ENCODE data around the gene SOWAHC.
"Not testable (repeated sequence)": the region's sequence is repeated elsewhere in the genome, so short reads cannot be mapped to it uniquely, and the experiment has no call there.

Gene SOWAHC

DNA sequence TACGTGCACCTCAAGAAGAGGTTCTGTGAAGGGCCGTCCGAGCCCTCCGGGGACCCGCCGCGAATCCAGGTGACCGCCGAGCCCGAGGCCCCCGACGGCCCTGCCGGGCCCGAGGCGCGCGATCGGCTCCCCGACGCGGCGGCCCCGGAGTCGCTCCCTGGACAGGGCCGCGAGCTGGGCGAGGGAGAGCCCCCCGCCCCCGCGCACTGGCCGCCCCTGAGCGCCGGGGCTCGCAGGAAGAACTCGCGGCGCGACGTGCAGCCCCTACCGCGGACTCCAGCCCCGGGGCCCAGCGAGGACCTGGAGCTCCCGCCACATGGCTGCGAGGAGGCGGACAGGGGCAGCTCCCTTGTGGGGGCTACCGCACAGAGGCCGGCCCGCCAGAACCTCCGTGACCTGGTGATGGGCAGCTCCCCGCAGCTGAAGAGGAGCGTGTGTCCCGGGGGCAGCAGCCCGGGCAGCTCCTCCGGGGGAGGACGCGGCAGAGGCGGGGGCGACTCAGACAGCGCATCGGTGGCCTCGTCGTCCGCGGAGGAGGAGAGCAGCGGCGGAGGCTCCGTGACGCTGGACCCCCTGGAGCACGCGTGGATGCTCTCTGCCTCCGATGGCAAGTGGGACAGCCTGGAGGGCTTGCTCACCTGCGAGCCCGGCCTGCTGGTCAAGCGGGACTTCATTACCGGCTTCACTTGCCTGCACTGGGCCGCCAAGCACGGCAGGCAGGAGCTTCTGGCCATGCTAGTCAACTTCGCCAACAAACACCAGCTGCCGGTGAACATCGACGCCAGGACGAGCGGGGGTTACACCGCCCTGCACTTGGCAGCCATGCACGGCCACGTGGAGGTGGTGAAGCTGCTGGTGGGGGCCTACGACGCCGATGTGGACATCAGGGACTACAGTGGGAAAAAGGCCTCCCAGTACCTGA, 812 bp downstream of the SOWAHC start:
- in situ Hi-C loops (cut with MboI; ENCODE audit: low sequenced_read_pairs), result no loop called here

DNA sequence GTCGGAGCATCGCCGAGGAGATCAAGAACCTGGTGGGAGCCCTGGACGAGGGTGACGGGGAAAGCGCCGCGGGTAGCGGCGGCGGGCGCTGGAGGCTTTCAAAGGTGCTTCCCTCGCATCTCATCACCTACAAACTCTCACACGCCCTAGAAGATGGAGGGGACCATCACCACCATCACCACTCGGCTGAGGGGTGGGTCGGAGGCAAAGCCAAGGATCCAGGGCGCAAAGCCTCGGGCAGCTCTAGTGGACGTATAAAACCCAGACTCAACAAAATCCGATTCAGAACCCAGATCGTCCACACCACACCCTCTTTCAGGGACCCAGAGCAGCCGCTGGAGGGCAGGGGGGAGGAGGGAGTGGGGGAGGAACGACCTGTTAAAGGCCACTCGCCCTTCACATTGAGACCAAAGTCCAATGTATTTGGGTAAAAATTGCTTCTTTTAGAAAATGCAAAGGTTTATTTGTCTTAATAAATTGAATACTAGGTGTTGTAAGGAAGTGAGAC, 1.5 kb downstream of the SOWAHC start:
- in situ Hi-C loops (cut with MboI; ENCODE audit: low sequenced_read_pairs), result no loop called here

DNA sequence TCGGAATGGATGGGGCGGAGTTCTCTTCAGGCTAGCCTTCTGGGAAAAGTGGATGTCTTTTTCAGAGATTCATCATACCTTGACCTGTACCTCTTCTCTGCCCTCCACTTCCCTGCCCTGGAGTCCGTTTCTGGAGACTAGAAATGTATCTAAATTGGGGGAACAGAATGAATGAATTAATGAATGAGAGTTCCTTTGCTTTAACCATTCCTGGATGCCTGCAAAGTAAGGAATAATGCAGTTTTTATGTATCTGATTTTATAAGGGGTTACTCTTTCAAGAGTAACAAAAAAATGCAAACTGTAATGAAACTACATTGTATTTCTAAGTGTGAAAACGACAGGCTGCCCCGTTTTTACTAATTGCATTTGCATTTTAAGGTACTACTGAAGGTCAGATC, 2.0 kb downstream of the SOWAHC start:
- in situ Hi-C loops (cut with MboI; ENCODE audit: low sequenced_read_pairs), result no loop called here

DNA sequence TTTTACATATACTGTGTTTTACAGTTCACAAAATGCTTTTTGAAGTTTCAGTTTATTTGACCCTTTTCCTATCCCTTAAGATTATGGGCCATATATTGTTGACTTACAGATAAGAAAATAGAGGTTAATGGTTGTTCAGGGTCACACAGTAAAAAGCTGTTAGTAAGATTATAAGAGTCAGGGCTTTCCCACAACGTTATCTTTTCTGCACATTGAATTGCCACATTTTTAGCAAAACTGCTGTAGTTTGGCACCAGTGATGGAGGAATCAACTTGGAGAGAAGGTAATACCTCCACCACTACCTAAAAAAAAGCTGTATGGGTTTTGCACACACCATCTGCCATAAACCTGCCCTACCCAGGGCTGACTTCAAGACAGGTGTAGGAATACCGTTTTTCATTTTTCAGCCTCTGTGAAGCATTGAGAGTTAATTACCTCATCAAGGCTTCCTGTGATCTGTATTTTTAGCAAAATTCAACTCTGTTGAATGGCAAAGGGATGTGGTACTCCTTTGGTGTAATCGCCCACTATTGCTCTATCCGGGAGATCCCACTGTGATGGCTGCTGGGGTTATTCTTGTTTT, 5.0 kb downstream of the SOWAHC start:
- in situ Hi-C loops (cut with MboI; ENCODE audit: low sequenced_read_pairs), result no loop called here

- in situ Hi-C loops (cut with MboI; ENCODE audit: low sequenced_read_pairs), result no loop called here
Measured at GRCh38 chr2:109623297-109623696, 9.1 kb downstream of the SOWAHC start.

DNA sequence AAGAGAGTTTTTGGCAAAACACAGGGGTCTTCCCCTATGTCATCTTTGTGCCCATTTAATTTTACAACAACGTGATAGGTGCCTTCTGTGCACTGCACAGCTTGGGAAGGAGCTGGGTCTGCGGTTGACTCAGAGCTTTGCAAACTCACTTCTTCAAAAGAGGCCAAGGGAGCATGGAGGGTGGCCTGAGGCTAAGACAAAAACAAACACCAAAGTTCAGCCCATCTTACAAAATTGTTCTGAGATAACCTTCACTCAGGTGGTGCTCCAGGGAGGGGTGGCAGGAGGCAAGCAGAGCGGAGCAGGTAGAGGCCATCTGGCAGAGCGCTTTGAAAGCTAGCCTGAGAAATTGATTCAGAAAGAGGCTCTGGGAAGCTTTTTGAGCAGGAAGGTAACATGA, 9.8 kb downstream of the SOWAHC start:
- in situ Hi-C loops (cut with MboI; ENCODE audit: low sequenced_read_pairs), result no loop called here

DNA sequence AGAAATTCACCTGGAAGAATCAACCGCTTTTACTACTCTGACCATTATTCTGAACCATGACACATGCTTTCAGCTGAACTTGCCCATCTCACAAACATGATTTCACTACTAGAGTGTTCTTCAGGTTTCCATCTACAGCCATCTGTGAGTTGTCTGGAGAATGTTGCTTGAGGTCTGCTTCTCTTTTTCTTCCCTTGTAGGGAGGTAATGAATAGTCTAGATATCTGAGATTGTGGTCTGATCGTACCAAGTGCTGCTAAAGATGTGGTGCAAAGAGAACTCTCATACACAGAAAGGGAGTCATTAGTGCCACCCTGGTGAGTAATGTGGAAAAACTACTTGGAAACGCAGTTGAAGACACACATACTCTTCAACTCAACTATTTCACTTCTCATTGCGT, 10.2 kb downstream of the SOWAHC start:
- in situ Hi-C loops (cut with MboI; ENCODE audit: low sequenced_read_pairs), result no loop called here

DNA sequence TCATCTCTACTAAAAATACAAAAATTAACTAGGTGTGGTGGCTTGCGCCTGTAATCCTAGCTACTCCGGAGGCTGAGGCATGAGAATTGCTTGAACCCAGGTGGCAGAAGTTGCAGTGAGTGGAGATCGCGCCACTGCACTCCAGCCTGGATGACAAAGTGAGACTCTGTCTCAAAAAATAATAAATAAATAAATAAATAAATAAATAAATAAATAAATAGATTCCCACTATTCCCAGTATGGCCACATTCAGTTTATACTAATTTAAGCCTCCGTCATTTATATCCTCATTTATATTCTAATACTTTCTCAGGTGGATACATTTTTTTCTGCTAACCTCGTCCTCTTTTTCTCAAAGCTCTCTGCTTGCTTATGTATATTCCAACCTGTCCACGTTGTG, 14.2 kb downstream of the SOWAHC start:
- in situ Hi-C loops (cut with MboI; ENCODE audit: low sequenced_read_pairs), result not testable (repeated sequence)

DNA sequence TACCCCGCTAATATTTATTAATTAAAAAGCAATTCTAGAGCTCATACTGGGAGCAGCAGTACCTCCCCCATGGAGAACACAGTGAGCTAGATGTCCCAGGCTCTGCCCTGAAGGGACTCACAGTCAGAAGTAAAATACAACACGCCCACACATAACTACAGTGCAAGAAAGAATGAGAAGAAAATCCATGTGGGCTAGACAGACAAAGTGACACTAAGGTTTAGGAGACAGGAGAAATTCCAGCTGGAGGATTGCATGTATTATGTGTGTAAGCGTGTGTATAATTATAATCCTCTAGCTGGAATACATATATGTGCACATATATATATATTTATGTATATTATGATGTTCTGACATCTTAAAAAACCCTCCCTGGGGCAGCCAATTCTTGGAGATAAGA, 15.7 kb downstream of the SOWAHC start:
- in situ Hi-C loops (cut with MboI; ENCODE audit: low sequenced_read_pairs), result no loop called here

GRCh38 chr2:109630441-109631430, 16.6 kb downstream of the SOWAHC start:
- in situ Hi-C loops (cut with MboI; ENCODE audit: low sequenced_read_pairs), result no loop called here

DNA sequence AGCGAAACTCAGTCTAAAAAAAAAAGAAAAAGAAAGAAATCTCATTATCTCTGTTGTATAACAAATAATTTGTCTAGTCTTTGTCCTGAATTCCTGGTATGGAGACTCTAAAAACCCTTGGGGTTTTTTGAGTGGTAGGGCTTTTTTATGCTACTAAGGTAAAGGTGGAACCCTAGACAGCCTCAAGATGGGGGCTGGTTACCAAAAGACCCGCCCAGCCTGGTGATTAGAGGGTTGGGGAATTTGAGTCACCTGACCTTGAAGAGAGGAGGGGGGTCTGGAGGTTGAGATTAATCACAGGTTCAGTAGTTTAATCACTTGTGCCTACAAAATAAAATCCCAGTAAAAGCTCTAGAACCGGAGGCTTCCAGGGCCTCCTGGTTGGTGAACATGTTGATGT, 17.6 kb downstream of the SOWAHC start:
- in situ Hi-C loops (cut with MboI; ENCODE audit: low sequenced_read_pairs), result no loop called here

DNA sequence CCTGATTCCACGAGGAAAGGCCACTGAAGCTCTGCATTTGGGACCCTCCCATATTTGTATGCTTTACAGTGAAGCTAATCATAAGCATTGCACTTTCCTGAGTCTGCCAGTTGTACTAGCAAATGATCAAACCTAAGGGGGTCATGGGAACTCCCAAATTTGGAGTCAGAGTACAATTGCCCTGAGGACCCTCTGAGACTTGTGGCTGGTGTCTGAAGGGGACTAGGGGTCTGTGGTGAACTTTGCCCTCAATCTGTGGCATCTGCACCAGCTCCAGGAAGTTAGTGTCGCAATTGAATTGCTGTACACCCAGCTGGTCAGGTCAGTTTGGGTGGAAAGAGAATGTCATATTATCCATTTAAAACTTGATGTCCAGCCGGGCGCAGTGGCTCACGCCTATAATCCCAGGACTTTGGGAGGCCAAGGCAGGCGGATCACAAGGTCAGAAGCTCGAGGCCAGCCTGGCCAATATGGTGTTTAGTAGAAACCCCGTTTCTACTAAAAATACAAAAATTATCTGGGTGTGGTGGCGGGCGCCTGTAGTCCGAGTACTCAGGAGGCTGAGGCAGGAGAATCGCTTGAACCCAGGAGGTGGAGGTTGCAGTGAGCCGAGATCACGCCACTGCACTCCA, 18.1 kb downstream of the SOWAHC start:
- in situ Hi-C loops (cut with MboI; ENCODE audit: low sequenced_read_pairs), result no loop called here

- in situ Hi-C loops (cut with MboI; ENCODE audit: low sequenced_read_pairs), result no loop called here
Measured at GRCh38 chr2:109633284-109633961, 19.3 kb downstream of the SOWAHC start.

DNA sequence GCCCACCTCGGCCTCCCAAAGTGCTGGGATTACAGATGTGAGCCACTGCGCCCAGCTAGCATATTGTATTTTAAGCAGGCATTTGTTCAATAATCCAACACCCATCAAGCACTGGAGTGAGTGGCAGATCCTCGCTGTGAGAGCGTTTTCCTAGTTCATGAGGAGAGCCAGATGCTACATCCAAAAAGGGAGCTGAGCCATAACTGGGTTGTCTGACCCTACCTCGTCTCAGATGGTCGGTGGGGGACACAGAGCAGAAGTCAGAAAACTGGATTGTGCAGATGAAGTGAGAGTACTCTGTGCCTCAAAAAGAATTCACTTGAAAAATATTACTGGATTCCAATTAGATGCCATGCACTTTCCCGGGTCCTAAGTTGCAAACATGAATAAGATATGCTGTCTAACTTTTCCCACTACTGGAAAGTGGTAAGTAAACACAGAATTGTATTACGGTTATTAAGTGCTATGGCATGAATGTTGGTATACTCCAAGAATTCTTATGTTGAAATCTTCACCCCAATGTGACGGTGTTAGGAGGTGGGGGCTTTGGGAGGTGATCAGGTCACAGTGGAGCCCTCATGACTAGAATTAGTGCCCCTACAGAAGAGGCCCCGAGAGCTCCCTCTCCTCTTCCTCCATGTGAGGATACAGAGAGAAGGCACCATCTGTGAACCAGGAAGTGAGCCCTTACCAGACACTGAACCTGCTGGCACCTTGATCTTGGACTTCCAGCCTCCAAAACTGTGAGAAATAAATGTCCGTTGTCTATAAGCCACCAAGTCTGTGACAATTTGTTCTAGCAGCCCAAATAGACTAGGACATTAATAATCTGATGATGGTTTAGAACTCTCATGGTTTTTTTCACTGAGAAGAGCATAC, 21.5 kb downstream of the SOWAHC start:
- in situ Hi-C loops (cut with MboI; ENCODE audit: low sequenced_read_pairs), result no loop called here

DNA sequence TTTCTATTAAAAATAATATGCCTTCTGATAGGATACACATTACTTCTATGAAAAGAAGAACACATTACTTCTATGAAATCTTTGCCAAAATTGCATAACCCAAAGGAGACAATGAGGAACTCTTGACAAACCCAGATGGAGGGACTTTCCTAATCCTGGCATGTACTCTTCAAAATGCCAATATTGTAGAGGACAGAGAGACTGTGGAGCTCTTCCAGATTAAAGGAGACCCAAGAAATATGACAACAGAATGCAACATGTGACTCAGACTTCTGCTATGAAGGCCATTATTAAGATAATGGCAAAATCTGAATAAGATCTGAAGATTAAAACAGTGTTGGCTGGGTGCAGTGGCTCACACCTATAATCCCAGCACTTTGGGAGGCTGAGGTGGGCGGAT, 22.2 kb downstream of the SOWAHC start:
- in situ Hi-C loops (cut with MboI; ENCODE audit: low sequenced_read_pairs), result no loop called here

- in situ Hi-C loops (cut with MboI; ENCODE audit: low sequenced_read_pairs), result no loop called here
Measured at GRCh38 chr2:109637749-109638570, 23.8 kb downstream of the SOWAHC start.

DNA sequence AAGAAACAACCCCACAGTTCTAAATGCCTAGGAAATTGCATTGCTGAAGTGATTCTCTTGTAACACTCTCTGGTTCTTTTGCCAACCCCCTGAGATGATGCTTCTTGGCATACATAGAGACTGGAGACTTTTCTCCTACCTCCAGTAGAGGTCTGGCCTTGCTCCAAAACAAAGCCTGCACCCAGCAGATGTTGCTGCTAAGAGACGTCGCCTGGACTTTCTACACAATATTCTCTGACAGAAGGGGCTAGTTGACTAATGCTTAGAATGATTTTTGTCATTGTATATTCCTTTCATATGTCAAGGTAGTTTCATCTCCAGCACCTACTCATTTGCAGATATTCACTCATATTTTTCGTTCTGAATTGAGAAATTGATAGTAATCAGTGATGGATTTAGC, 24.6 kb downstream of the SOWAHC start:
- in situ Hi-C loops (cut with MboI; ENCODE audit: low sequenced_read_pairs), result no loop called here

DNA sequence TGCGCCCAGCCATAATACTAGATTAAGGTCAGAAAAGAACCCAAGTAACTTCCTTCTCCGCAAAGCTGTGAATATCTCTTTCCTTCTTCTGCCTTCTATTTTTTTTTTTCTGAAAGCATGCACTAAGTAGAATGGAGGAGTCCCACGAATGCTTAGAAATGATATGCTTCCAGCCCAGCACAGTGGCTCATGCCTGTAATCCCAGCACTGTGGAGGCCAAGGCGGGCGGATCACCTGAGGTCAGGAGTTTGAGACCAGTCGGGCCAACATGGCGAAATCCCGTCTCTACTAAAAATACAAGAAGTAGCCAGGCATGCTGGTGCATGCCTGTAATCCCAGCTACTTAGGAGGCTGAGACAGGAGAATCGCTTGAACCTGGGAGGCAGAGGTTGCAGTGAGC, 25.8 kb downstream of the SOWAHC start:
- in situ Hi-C loops (cut with MboI; ENCODE audit: low sequenced_read_pairs), result not testable (repeated sequence)
